ENCODE data around the gene TM9SF2.
"Not testable (repeated sequence)": the region's sequence is repeated elsewhere in the genome, so short reads cannot be mapped to it uniquely, and the experiment has no call there.

TM9SF2 gene, protein sequence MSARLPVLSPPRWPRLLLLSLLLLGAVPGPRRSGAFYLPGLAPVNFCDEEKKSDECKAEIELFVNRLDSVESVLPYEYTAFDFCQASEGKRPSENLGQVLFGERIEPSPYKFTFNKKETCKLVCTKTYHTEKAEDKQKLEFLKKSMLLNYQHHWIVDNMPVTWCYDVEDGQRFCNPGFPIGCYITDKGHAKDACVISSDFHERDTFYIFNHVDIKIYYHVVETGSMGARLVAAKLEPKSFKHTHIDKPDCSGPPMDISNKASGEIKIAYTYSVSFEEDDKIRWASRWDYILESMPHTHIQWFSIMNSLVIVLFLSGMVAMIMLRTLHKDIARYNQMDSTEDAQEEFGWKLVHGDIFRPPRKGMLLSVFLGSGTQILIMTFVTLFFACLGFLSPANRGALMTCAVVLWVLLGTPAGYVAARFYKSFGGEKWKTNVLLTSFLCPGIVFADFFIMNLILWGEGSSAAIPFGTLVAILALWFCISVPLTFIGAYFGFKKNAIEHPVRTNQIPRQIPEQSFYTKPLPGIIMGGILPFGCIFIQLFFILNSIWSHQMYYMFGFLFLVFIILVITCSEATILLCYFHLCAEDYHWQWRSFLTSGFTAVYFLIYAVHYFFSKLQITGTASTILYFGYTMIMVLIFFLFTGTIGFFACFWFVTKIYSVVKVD

DNA sequence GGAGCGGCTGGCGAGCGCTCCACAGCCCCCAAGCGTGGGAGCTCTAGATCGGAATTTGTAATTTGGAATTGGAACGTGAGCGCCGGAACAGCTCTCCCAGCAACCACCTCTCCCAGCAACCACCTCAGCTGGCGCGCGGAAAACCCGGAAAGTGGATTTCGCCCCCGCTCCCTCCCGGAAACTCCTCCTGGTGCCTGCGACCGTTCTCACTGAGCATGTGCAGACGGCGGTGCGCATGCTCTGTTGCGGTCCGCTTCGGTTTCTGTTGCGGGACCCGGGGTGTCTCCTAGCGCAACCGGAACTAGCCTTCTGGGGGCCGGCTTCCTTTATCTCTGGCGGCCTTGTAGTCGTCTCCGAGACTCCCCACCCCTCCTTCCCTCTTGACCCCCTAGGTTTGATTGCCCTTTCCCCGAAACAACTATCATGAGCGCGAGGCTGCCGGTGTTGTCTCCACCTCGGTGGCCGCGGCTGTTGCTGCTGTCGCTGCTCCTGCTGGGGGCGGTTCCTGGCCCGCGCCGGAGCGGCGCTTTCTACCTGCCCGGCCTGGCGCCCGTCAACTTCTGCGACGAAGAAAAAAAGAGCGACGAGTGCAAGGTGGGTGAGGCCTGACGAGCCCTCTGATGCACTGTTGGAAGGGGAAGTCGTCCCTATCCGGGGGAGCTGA is at the start of gene TM9SF2:
TM9SF2 (plus strand) TSS at position 289 of the 664 bp plus-strand sequence; CDS start at position 424, 135 bp downstream.
- DNase-seq: peak; percentile 94

DNA sequence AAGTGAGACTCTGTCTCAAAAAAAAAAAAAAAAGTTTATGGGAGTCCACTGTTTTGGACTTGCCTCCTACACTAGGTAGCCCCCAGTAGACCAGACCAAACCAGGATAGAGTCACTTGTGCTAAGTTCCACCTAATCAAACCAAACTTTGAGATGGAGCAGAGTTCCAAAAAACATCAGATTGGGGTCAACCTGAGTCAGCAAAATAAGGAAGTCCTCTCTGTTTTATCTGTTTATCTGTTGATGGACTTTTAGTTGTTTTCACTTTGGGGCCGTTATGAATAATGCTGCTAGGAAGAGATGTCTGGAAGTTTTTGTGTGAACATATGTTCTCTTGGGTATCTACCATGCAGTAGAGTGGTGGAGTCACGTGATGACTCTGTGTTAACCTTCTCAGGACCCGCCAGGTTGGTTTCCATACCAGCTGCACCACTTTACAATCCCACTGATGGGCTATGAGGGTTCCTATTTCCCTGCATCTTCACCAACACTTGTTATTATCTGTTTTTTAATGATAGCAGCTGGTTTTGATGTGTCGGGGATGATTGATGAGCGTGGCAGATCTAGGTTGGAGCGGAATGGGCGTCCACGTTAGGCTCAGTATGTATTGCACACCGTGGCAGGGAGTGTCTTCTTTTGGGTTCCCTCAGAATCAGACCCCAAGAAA is 46.6 kb upstream of the TM9SF2 start:
- DNase-seq: no peak

DNA sequence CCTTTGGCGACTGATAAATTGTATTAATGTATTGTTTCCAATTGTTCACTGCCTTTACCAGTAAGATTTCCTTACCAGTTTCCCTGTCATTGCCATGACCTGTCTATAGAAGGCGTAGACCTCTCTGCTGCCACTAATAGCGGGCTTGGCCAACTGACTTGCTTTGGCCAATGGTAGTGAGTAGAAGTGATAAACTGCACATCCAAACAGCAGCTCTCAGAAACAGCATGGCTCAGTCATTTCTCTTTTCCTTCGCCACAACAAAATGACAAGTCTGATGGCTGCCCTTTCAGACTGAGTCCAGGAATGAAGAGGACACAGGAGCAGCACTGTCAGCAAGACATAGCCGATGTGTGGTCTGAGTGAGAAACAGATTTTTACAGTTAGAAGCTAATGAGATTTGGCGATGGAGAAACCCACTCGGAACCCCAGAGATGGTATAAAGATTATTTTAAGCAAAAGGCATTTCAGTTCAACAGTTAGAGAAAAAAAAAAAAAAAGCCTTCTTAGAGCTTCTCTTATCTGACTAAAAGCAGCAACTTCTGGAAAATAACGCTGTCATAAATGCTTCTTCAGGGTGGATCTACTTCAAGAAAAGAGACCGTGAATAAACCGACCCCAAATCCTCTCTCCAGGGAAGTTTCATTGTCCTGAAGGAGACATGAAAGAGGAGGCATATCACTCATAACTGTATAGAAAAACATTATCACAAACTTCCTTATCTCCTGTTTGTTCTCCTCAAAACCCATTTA is 42.0 kb upstream of the TM9SF2 start:
- DNase-seq: no peak

DNA sequence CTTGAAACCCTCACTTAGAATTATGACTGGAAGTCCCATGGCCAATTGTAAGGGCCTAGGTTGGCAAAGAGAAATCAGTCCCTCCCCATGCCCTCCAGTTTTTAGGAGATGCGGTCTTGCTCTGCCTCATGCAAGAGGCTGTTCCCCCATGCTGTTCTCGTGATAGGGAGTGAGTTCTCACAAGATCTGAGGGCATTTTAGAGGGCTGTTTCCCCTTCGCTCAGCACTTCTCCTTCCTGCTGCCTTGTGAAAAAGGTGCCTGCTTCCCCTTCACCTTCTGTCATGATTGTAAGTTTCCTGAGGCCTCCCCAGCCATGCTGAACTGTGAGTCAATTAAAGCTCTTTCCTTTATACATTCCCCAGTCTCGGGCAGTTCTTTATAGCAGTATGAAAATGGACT is 40.5 kb upstream of the TM9SF2 start:
- DNase-seq: not testable (repeated sequence)

DNA sequence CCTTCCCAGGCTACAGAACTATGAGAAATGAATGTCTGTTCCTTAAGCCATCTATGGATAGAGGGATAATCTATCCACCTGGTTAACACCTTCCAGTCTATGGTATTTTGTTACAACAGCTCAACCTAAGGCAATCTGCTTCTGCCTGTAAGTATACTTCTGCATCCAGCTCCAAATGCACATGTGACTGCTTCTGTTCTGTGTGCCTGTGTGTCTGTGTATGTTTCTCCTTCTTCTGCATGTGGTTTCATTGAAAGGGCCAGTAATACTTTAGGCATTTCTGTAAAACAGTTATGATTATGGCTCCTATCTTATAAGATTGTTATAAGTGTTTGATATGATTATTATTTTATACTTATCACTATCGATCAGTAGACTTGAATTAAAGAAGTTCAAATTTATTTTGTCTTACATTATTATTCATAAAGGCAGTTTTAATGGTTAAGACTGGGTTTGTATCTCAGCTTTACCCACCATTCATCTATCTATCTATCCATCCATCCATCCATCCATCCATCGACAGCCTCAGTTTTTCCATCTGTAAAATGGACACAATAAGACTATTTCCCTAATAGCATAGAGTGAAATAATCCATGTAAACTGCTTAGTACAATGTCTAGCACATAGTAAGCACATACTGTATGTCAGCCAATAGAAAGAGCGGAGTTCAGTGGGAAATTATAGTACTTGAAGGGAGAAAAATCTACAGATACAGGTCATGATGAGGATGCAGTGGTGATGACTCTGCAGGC is 37.5 kb upstream of the TM9SF2 start:
- DNase-seq: no peak

DNA sequence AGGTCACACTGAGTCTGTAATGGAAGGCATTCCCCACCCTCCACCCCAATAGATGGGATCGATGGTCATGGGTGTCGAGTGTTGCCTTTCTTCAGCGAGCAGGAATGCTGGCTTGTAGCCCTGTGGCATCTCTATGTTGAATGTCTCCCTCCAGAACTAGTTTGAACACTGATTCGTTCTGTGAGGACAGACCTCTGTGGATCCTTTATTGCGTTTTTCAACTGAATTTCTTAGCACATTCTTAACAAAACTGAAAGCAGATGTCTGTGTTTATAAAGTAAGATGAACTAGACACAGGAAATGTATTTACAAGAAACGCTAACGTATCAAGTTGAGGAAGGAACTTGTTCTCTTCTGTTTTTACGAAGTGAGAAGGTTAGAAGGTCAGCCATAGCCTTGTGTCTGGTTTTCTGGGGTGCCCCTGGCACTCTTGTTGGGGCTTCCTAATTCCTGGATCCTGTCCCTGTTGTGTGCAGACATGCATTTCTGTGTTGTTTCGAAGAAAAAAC is 36.8 kb upstream of the TM9SF2 start:
- DNase-seq: no peak

DNA sequence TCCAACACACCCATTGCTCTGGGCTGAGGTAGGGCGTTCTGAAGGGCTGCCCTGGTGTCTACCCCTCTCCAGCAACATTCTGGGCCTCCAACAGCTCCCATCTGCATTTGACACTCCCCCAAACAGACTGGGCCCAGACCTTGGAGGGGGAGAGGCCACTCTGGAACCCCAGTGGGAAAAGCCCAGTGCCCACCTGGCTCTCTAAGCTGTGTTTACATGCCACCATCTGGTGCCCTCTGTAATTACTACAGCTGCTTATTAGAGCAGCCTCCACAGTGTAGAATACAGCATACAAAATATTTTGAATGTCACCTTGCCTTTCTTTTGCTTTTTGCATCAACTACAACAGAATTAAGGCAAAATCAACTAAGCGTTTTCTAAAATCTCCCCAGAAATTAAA is 35.8 kb upstream of the TM9SF2 start:
- peak; percentile 46 for DNase-seq

DNA sequence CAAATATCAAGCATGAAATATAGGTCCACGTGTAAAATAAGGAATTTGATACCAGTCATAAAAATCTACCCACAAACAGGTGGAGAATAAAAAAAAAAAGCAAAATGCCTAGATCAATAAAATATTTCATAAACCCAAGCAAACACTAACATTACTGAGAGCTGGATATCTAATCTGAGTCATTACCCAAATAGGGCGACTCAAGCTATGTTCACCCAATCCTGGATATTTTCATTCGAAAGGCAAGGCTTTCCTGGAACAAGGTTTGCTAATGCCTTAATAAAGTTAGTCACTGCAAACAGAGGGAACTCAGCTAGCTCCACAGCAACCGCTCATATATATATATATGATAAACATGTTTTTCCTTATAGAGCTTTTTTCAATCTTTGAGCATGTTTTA is 33.5 kb upstream of the TM9SF2 start:
- no peak for DNase-seq

DNA sequence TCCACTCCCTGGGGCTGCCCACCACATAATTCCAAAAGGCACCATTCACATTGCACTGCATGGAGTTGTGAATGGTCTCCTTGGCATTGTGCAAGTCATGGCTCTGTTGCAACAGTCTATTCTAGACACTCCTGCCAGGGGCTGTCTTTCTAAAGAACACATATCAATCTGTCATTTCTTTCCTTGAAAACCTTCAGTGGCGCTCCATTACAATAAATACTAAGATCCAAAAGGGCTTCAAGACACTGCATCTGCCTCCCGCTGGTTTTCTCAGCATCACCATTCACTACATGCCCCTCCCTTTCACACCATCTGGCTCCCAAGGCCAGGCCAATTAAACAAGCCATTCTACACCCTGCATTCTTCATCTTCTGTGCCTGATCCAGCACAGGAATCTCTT is 32.2 kb upstream of the TM9SF2 start:
- DNase-seq: no peak

DNA sequence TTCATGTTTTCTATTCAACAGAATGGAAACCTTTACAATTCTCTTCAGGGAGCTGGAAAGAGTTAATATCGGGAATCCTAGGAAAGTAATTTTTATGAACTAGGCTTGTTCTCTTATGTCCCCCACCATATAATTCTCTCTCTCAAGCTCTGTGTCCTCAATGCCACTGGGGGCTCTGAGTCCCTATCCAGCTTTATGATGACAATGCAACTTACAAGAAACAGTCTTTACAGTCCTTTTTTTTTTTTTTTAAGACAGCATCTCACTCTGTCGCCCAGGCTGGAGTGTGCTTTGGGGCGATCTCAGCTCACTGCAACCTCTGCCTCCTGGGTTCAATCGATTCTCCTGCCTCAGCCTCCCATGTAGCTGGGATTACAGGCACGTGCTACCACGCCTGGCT is 31.2 kb upstream of the TM9SF2 start:
- DNase-seq: no peak

DNA sequence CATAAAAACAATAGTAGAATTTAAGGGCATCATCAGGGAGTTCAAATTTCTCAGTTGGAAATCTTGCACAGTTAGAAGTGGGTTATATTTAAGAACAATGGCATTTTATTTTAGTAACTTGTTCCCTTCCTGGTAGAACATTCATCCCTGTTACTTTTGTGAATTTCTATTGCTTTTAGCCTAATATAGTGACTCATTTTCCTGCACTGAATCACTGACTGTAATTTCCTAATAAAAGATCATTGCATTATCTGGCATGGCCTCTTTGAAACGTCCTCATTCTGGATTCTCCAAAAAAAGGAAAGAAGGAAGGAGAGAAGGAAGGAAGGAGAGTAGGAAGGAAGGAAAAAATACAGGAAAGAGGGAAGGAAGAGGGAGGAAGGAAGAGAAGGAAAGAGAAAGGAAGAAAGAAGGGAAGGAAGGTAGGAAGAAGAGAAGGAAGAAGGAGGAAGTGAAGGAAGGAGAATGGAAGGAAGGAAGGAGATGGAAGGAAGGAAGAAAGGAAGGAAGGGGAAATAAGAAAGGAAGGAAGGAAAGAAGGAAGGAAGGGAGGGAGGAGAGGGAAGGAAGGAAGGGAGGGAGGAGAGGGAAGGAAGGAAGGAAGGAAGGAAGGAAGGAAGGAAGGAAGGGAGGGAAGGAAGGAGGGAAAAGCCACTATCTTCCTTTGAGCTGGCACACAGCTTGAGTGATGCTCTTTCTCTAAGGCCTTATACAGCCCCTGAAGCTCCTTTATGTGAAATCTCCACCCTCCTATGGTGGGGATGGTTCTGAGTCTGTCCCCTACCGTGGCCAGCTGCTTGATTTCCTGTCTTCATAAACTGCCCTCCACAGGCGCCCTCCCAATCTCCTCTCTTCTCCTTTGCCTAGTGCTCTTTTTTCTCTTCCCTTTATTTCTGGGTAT is 29.8 kb upstream of the TM9SF2 start:
- no peak for DNase-seq

DNA sequence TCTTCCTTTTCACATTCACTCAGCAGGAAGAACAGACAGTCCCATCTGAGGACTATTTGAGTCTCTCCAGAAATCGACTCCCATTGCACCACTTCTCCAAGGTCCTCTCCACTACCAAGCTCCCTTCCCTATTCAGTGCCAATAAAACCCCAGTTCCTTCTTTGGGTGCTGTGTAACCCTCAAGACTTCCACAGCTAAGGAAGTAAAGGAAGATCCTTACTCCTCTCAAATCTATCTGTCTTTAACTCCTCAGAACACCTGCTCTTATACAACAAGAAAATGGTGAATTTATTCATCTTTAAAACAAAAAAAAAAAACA is 29.2 kb upstream of the TM9SF2 start:
- no peak for DNase-seq

DNA sequence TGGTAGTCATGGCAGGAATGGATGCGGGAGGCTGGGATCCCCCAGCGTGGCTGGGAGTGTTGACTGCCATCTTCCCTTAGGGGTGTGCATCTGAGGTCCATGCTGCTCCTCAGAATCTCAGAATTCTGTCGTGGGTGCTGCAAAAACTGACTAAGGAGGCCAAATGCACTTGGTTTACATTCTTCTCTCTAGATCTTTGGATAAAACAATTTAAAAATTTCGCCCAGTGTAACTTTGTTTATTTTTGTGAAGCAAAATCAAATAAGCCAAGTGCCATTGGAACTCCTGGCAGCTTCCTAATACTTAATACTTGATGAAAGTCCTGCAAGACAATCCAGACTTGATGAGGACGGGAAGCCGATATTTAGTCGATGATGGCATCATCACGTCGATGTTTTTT is 27.8 kb upstream of the TM9SF2 start:
- DNase-seq: no peak

DNA sequence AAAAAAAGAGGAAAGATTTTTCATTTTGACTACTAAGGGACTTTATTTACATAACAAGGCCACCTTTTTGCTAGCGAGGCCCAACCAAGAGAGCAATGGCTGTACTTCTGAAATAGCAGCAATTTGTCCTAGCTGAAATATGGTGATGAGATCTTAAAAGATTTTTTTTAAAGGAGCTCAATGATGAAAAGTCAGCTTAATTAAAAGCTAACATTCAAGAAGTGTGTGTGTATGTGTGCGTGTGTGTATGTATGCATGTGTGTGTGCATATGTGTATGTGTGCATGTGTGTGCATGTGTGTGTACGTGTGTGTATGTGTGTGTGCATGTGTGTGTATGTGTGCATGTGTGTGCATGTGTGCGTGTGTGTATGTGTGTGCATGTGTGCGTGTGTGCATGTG is 24.6 kb upstream of the TM9SF2 start:
- no peak for DNase-seq

DNA sequence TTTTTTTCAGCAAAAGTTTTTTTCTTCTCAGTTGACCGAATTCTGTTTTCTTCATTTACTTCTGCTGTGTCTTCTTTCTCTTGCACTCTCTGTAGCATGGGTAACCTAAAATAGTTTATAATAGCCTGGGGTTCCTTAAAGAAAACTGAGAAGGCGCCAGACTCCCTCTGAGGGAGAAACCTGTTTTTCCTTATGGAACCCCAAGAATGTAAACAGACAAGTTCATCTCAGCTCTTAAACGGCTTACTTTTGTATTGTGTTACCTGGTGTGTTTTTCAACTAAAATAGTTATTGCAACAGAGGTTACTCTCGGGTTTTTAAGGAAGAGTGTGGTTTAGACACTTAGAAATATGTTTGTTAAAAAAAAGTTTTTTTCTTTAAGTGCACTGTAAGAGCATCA is 23.8 kb upstream of the TM9SF2 start:
- no peak for DNase-seq

DNA sequence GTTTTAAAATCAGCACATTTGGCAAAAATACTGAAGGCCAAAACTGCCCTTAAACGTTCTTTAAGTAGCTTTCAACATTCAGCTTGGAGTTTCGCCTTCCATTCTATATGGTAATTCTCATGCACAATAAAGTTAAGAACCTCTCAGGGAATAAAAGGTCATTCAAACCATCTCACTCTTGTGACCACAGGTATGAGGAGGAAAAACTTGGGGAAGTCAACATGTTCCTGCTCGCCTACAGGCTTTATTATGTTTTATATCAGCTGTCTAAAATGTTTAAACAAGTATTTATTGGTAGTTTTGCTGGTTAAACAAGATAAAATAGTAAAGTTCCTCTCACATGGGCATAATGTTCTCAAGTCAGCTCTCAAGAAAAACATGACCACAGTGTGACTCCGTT is 19.9 kb upstream of the TM9SF2 start:
- no peak for DNase-seq

DNA sequence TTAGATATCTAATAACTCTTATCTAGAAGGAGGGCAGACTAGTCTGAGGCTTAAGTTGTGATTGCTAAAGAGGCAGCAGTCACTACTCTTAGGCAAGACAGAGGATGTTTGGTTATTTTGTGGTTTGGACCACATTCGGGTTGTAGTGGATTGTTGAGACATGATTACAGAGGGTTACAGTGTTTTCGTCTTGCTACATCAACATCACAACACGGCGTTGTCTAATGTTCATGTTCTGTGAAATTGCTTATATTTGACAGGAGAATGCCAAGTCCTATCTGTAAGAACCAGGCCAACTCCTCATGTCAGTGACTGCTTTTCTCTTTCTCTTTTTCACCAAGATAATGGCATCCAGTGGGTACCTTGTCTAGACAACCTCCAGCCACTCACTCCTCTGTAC is 16.8 kb upstream of the TM9SF2 start:
- no peak for DNase-seq

DNA sequence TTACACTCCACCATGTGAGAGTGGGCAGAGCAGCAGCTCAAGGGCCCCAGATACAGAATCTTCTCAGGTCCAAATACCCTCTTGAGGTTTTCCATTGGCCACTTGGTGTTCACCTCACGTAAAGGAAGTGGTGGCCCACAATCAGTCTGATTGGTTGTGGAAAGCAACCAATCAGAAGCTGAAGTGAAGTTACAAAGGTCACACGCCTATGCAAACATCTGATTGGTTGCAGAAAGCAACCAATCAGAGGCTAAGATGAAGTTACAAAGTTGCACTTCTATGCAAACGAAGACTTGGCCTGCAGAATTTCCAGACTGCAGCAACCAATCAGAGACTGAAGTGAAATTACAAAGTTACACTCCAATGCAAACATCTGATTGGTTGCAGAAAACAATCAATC is 14.3 kb upstream of the TM9SF2 start:
- DNase-seq: no peak

DNA sequence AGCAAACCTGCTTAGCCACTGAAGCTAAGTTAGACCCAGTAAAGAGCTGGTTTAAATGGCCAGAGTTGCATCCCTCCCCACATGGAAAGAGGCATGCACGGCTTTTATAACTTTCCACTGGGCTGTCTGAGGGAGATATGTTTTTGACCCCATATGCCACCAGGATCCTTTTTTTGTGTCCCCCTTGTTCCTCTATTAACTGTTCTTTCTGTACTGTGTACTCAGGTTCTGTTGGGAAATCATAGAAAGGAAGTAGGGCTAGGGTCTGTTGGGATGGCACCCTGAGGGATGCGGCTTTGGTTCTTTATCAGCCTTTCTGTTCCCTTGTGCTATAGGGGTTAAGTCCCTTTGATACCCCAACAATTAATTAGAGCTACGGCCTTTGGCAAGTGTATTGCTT is 12.2 kb upstream of the TM9SF2 start:
- no peak for DNase-seq

DNA sequence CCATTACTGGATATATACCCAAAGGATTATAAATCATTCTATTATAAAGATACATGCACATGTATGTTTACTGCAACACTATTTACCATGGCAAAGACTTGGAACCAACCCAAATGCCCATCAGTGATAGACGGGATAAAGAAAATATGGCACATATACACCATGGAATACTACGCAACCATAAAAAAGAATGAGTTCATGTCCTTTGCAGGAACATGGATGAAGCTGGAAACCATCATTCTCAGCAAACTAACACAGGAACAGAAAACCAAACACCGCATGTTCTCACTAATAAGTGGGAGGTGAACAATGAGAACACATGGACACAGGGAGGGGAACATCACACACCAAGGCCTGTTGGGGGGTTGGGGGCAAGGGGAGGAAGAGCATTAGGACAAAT is 9.5 kb upstream of the TM9SF2 start:
- DNase-seq: not testable (repeated sequence)

Measured in NCI-H774 (cell line).